SU-DHL-6 (cell line): Measurements from ENCODE around the gene KLHDC7B.
A peak's percentile ranks its signal among the peaks of the same experiment; 100 is the strongest.

ENCODE experiments used
- H2AFZ ChIP-seq: fragments of 200-600 bp; sonication (generic); 2 replicates; pipeline ENCODE4 v1.6.1; 2014; ENCODE audit warnings: low read depth, mild to moderate bottlenecking, moderate library complexity, mixed read lengths, antibody characterized with exemption, low read length; ENCODE audit not compliant: severe bottlenecking
- H3F3A ChIP-seq: fragments of 200-600 bp; shearing (Covaris generic); 2 replicates; pipeline ENCODE4 v1.6.0; 2016; ENCODE audit warnings: antibody characterized with exemption, mild to moderate bottlenecking; ENCODE audit not compliant: insufficient read depth
- H3K27ac ChIP-seq: fragments of 200-600 bp; sonication (generic); 2 replicates; pipeline ENCODE4 v1.5.1; 2016; ENCODE audit warnings: low read depth, mild to moderate bottlenecking, low read length, moderate library complexity, mixed read lengths
- H3K27me3 ChIP-seq: fragments of 200-600 bp; sonication (generic), shearing (Covaris generic); 2 replicates; pipeline ENCODE4 v1.6.0; 2014; ENCODE audit warnings: mild to moderate bottlenecking, low read length
- H3K36me3 ChIP-seq: fragments of 200-600 bp; sonication (generic); 2 replicates; pipeline ENCODE4 v1.6.1; 2014; ENCODE audit warnings: mild to moderate bottlenecking, low read length, mixed read lengths
- H3K4me2 ChIP-seq: fragments of 300-600, 200-600 bp; shearing (Covaris generic), sonication (generic); 2 replicates; pipeline ENCODE4 v1.6.0; 2014; ENCODE audit warnings: low read length, low read depth, mild to moderate bottlenecking; ENCODE audit not compliant: poor library complexity, severe bottlenecking
- H3K4me3 ChIP-seq: fragments of 200-600 bp; sonication (generic); 2 replicates; pipeline ENCODE4 v1.5.1; 2014; ENCODE audit warnings: antibody characterized with exemption, low read length, mild to moderate bottlenecking, mixed read lengths; ENCODE audit not compliant: insufficient read depth, poor library complexity, severe bottlenecking
- H3K79me2 ChIP-seq: fragments of 200-600 bp; sonication (generic); 2 replicates; pipeline ENCODE4 v1.6.1; 2014; ENCODE audit warnings: mild to moderate bottlenecking, low read length, moderate library complexity; ENCODE audit not compliant: insufficient read depth
- H3K9ac ChIP-seq: fragments of 200-600 bp; sonication (generic); 2 replicates; pipeline ENCODE4 v1.7.0; 2014; ENCODE audit warnings: mild to moderate bottlenecking, low read length
- H3K9me2 ChIP-seq: fragments of 200-600 bp; sonication (generic); replicated peaks from 2 replicates; pipeline ENCODE4 v1.6.1; 2014; ENCODE audit warnings: low read length; ENCODE audit not compliant: insufficient read depth
- H3K9me3 ChIP-seq: fragments of 200-600 bp; sonication (generic); 2 replicates; pipeline ENCODE4 v1.6.1; 2014; ENCODE audit warnings: low read length, mixed read lengths; ENCODE audit not compliant: insufficient read depth
- H4K20me1 ChIP-seq: fragments of 200-600 bp; sonication (generic); 2 replicates; pipeline ENCODE4 v1.6.1; 2014; ENCODE audit warnings: low read depth, mild to moderate bottlenecking, antibody characterized with exemption, low read length, moderate library complexity, mixed read lengths
- CTCF ChIP-seq: fragments of 200-600 bp; sonication (generic); IDR thresholded peaks from one replicate; pipeline ENCODE4 v1.5.1; 2017; ENCODE audit warnings: antibody characterized with exemption, mild to moderate bottlenecking, low read length, moderate library complexity; ENCODE audit not compliant: insufficient read depth, poor library complexity, severe bottlenecking
- EZH2phosphoT487 ChIP-seq: fragments of 200-600 bp; sonication (generic), shearing (Covaris generic); conservative IDR thresholded peaks from 2 replicates; pipeline ENCODE4 v1.6.1; 2018; ENCODE audit warnings: mild to moderate bottlenecking, antibody characterized with exemption, low read length, moderate library complexity, mixed read lengths

The KLHDC7B gene

GRCh38 chr22:50584106-50585096 is 38.7 kb downstream of the KLHDC7B start:
- H2AFZ ChIP-seq = no peak overlapping the region
- no peaks in the 10 kb centered on the region for H3F3A ChIP-seq
- H3K4me3 ChIP-seq = no peak overlapping the region
- no peaks in the 10 kb centered on the region for H3K9me2 ChIP-seq
- H3K4me2 ChIP-seq = peak overlapping the region; percentile 61
- peak overlapping the region; percentile 92 for H3K9ac ChIP-seq
- H3K27me3 ChIP-seq = no peaks in the 10 kb centered on the region
- H3K9me3 ChIP-seq = no peaks in the 10 kb centered on the region
- H4K20me1 ChIP-seq = no peaks in the 10 kb centered on the region
- TF ChIP-seq EZH2phosphoT487 = no peak
- TF ChIP-seq CTCF = no peak
- H3K27ac ChIP-seq = no peak overlapping the region
- no peaks in the 10 kb centered on the region for H3K36me3 ChIP-seq
- peaks cover 8% of the 10 kb centered on the region for H3K79me2 ChIP-seq

DNA sequence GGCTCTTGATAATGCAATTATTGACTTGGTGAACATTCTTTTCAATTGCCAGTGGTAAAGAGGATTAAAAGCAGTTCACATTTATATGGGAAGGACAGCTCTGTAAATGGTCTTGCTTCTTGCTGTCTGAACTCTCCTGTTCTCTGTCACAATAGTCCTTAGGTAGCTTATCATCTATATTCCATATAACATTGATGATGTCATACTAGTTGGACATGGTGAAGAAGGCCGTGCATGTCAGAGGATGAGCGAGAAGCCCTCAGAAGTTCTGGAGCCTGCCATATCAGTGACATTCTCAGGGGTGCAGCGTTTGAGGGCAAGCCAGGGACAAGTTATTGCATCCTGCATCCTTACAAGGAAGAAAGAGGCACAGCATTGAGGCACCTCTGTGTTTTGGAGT is 39.5 kb downstream of the KLHDC7B start:
- Histone ChIP-seq H3K9me2 (no peaks in the 10 kb centered on the region), H3K79me2 (peaks cover 8% of the 10 kb centered on the region), H3K4me3 (no peak overlapping the region), H3K9me3 (no peaks in the 10 kb centered on the region), H3K27me3 (no peaks in the 10 kb centered on the region), H2AFZ (no peak overlapping the region), H3K4me2 (no peak overlapping the region), H3K36me3 (no peaks in the 10 kb centered on the region), H3F3A (no peaks in the 10 kb centered on the region), H3K9ac (no peak overlapping the region), H3K27ac (no peak overlapping the region), H4K20me1 (no peaks in the 10 kb centered on the region)
- TF ChIP-seq CTCF = no peak
- TF ChIP-seq EZH2phosphoT487 = no peak

DNA sequence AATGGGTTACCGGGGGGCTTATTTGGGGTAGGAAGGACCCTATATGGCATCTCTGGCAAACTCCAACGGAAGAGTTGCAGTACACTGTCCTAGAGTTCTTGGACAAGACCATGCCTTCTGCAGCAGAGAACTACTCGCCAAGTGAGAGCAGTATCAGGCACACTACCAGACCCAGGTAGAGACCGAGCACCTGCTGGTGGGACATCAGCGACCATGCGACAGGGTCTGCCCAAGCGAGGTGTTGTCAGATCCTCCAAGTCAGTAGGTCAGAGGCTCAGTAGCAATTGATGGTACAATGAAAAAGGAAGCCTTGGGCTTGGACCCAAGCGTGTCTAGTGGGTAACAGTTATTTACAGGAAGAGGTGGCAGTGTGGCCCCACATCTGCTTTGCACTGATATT is 40.1 kb downstream of the KLHDC7B start:
- Histone ChIP-seq H3F3A (no peaks in the 10 kb centered on the region), H3K27ac (no peak overlapping the region), H3K79me2 (peaks cover 8% of the 10 kb centered on the region), H3K4me2 (no peak overlapping the region), H3K9me3 (no peaks in the 10 kb centered on the region), H3K36me3 (no peaks in the 10 kb centered on the region), H3K4me3 (no peak overlapping the region), H3K27me3 (no peaks in the 10 kb centered on the region), H4K20me1 (no peaks in the 10 kb centered on the region), H3K9ac (no peak overlapping the region), H3K9me2 (no peaks in the 10 kb centered on the region), H2AFZ (no peak overlapping the region)
- TF ChIP-seq EZH2phosphoT487 (no peak), CTCF (no peak)
